Thyroid gland (tissue), 4 donors: ENCODE data around the gene C3orf38. TPM values are rescaled to one million over a fixed set of nuclear protein-coding genes. Genes with fewer than 3 reads are reported as not detected.

ENCODE experiments used
- DNase-seq, 2 donors: peaks; one replicate each; pipeline ENCODE4 v3.0.0-alpha.2; 2019
- H3K27ac ChIP-seq, 3 donors: fragments of 200-600 bp; sonication (generic); 1 replicate in 2 of 3; 2 replicates in 1 of 3; pipeline ENCODE4 v1.5.1; 2016 to 2019; ENCODE audit warnings: mild to moderate bottlenecking in 1 of 3, moderate library complexity in 1 of 3
- H3K27me3 ChIP-seq: fragments of 200-600 bp; sonication (generic); one replicate; pipeline ENCODE4 v1.5.1; 2019
- H3K36me3 ChIP-seq, 2 donors: fragments of 200-600 bp; sonication (generic); one replicate each; pipeline ENCODE4 v1.5.1; 2016 to 2019
- H3K4me1 ChIP-seq, 2 donors: fragments of 200-600 bp; sonication (generic); one replicate each; pipeline ENCODE4 v1.5.1; 2017 to 2019
- H3K4me3 ChIP-seq, 3 donors: fragments of 200-600 bp; sonication (generic); replicated peaks in 1 of 3; 1 replicate in 2 of 3; 2 replicates in 1 of 3; pipeline ENCODE4 v1.5.1; 2016; ENCODE audit warnings: mild to moderate bottlenecking in 1 of 3
- H3K9me3 ChIP-seq: fragments of 200-600 bp; sonication (generic); one replicate; pipeline ENCODE4 v1.5.1; 2017
- CTCF ChIP-seq, 6 experiments: fragments of 200-600 bp in 3 of 6; fragments of 450-650 bp in 3 of 6; sonication (generic) in 3 of 6; IDR thresholded peaks; one replicate each; pipeline ENCODE4 v1.5.1; 2016 to 2019; ENCODE audit warnings: antibody characterized with exemption in 6 of 6, mild to moderate bottlenecking in 2 of 6, inconsistent platforms in 1 of 6, moderate library complexity in 1 of 6
- POLR2A ChIP-seq, 2 donors: fragments of 450-650 bp; IDR thresholded peaks; one replicate each; pipeline ENCODE4 v1.6.1; 2017; ENCODE audit warnings: antibody characterized with exemption in 2 of 2, mild to moderate bottlenecking in 2 of 2, moderate library complexity in 1 of 2
- WGBS, 2 donors: methylation state at CpG; one replicate each; pipeline ENCODE4 v1.1.5; 2017; 5-methylcytosine and 5-hydroxymethylcytosine counted together
- intact Hi-C: fragments of 100-400 bp; cut with DNase I; formaldehyde crosslinking; loops from one replicate; pipeline ENCODE4 v1.15.1; 2023
- total RNA-seq, 4 donors: library from RNA; depleted of rRNA; stranded (reverse); fragments of >200 nt; gene quantifications; one replicate each; pipeline ENCODE4 v1.2.3, GENCODE V29; 2016

Gene C3orf38
- total RNA-seq: 10 to 100 TPM; 23.0 to 30.2 (median 24.7) TPM

- intact Hi-C loops: loop anchor here (10.0 kb wide), 1 partner anchor 85 kb away; no protein-coding TSS in a partner anchor
- H3K4me1 ChIP-seq: peaks cover 13 to 14% of the 10 kb centered on the region in 2 donors
- H3K9me3 ChIP-seq: no peaks in the 10 kb centered on the region
- peak within 1 kb of the TSS; percentile 48 to 83 (median 83) for H3K4me3 ChIP-seq
- DNase-seq: peak; percentile 91 to 93
- peak within 1 kb of the TSS; percentile 85 to 99 (median 88) for H3K27ac ChIP-seq
- peaks cover 5 to 10% of the 10 kb centered on the region in 2 donors for H3K36me3 ChIP-seq
- TF ChIP-seq CTCF (IDR thresholded peaks at IDR 0.05) (no peak), POLR2A (IDR thresholded peaks at IDR 0.05) (peak in 1 of 2 donors; percentile 76)
- WGBS, 2 donors: 1% methylated on average over 43 to 45 of the region's 57 CpGs
- H3K27me3 ChIP-seq: no peaks in the 10 kb centered on the region
Measured at GRCh38 chr3:88149509-88150362, at the start of gene C3orf38. C3orf38 (plus strand) TSS chr3:88149959; CDS start chr3:88150053, 94 bp downstream.

GRCh38 chr3:88101142-88101541 is 48.6 kb upstream of the C3orf38 start:
- Histone ChIP-seq H3K4me3 (no peak overlapping the region), H3K27me3 (no peaks in the 10 kb centered on the region), H3K27ac (no peak overlapping the region), H3K36me3 (no peaks in the 10 kb centered on the region), H3K9me3 (no peaks in the 10 kb centered on the region), H3K4me1 (no peaks in the 10 kb centered on the region)
- 97 to 99% methylated on average over 1 of the region's 1 CpG for WGBS, 2 donors
- no peak for DNase-seq
- no peak for TF ChIP-seq CTCF (IDR thresholded peaks at IDR 0.05)
- no peak for TF ChIP-seq POLR2A (IDR thresholded peaks at IDR 0.05)
- intact Hi-C loops: no loop called here

GRCh38 chr3:88105325-88105724 is 44.4 kb upstream of the C3orf38 start:
- Histone ChIP-seq H3K9me3 (no peaks in the 10 kb centered on the region), H3K4me1 (no peaks in the 10 kb centered on the region), H3K27me3 (no peaks in the 10 kb centered on the region), H3K36me3 (no peaks in the 10 kb centered on the region), H3K4me3 (no peak overlapping the region), H3K27ac (no peak overlapping the region)
- DNase-seq: no peak
- intact Hi-C loops: no loop called here
- TF ChIP-seq POLR2A (IDR thresholded peaks at IDR 0.05) (no peak), CTCF (IDR thresholded peaks at IDR 0.05) (no peak)

GRCh38 chr3:88112289-88112688 is 37.5 kb upstream of the C3orf38 start:
- peaks cover 0 to 3% of the 10 kb centered on the region in 2 donors for H3K36me3 ChIP-seq
- H3K4me1 ChIP-seq: no peaks in the 10 kb centered on the region
- no peak overlapping the region for H3K4me3 ChIP-seq
- intact Hi-C loops: no loop called here
- H3K27ac ChIP-seq: no peak overlapping the region
- 94 to 95% methylated on average over 1 of the region's 1 CpG for WGBS, 2 donors
- no peaks in the 10 kb centered on the region for H3K27me3 ChIP-seq
- DNase-seq: no peak
- no peaks in the 10 kb centered on the region for H3K9me3 ChIP-seq
- TF ChIP-seq POLR2A (IDR thresholded peaks at IDR 0.05): no peak
- TF ChIP-seq CTCF (IDR thresholded peaks at IDR 0.05): no peak
